Mesothelial cell of epicardium (in vitro differentiated cells): ENCODE data around the gene LATS2. TPM values are rescaled to one million over a fixed set of nuclear protein-coding genes. Genes with fewer than 3 reads are reported as not detected.
"Not testable (repeated sequence)": the region's sequence is repeated elsewhere in the genome, so short reads cannot be mapped to it uniquely, and the experiment has no call there.

Experiments used
- DNase-seq, 2 experiments: peaks; one replicate each; pipeline ENCODE4 v3.0.0; 2021; ENCODE audit warnings: low spot score in 2 of 2; ENCODE audit not compliant: unreplicated experiment in 2 of 2
- H3K27ac Mint-ChIP-seq: 2 replicates; pipeline ENCODE4 v1.8.0; 2021; ENCODE audit warnings: mixed read lengths
- H3K27me3 Mint-ChIP-seq: 2 replicates; pipeline ENCODE4 v1.8.0; 2021; ENCODE audit warnings: low read depth, mixed read lengths
- H3K36me3 Mint-ChIP-seq: 2 replicates; pipeline ENCODE4 v1.8.0; 2021; ENCODE audit warnings: mixed read lengths
- H3K4me1 Mint-ChIP-seq: 2 replicates; pipeline ENCODE4 v1.8.0; 2021; ENCODE audit warnings: mixed read lengths
- H3K4me3 Mint-ChIP-seq: 2 replicates; pipeline ENCODE4 v1.8.0; 2021; ENCODE audit warnings: mild to moderate bottlenecking, moderate library complexity, mixed read lengths
- H3K9me3 Mint-ChIP-seq: 2 replicates; pipeline ENCODE4 v1.8.0; 2021; ENCODE audit warnings: mixed read lengths
- total RNA-seq: library from RNA; stranded (reverse); gene quantifications from 3 replicates; pipeline ENCODE4 v1.2.1, GENCODE V29; 2021
- TF ChIP-seq, protein P1 (sequence below): fragments of 200-600 bp; sonication (generic); IDR thresholded peaks from one replicate; pipeline ENCODE4 v1.5.0; 2021; ENCODE audit warnings: antibody characterized with exemption; ENCODE audit not compliant: unreplicated experiment

The LATS2 gene
- total RNA-seq, 1 donor from 2014 or later: 30.2 TPM

DNA sequence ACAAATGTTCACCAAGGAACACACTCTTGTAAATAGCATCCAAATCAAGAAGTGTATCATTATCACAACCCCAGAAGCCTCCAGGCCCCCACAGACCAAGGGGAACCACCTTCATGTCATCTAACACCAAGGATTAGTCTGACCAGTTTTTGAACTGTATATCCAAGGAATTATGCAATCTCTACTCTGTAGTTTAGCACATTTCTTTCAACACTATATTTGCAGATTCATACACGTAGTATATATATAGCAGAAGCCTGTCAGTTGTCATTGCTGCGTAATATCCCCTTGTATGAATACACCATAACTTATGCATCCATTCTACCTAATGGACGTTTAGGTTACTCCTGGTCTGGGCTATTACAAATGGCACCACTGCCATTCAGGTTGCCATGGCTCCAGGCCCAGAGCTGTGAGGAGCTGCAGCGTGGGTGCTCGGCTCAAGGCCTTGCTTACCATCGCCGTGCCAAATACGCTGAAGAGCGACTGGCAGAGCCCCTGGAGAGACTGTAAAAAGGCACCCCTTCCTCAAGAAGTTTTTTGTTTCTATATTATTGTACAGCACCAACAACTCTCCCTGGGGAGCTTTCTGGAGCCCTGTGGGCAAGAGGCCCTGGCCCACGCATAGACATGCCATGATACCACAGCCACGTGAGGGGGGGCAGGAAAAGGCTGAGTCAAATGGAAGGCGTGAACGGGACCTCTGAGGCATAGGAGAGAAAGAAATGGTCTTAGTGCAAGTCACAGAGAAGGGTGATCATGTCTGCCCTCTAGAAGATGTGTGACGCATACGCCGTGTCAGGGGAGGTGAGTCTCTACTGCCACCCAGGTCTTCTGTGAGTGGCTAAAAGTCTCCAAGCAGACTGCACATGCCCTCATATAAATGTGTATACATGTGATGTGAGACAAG is 10.8 kb downstream of the LATS2 start:
- H3K27ac Mint-ChIP-seq: no peak overlapping the region
- H3K4me1 Mint-ChIP-seq: peaks cover 14% of the 10 kb centered on the region
- H3K36me3 Mint-ChIP-seq: peaks cover 3% of the 10 kb centered on the region
- DNase-seq: no peak
- TF ChIP-seq, protein P1, sequence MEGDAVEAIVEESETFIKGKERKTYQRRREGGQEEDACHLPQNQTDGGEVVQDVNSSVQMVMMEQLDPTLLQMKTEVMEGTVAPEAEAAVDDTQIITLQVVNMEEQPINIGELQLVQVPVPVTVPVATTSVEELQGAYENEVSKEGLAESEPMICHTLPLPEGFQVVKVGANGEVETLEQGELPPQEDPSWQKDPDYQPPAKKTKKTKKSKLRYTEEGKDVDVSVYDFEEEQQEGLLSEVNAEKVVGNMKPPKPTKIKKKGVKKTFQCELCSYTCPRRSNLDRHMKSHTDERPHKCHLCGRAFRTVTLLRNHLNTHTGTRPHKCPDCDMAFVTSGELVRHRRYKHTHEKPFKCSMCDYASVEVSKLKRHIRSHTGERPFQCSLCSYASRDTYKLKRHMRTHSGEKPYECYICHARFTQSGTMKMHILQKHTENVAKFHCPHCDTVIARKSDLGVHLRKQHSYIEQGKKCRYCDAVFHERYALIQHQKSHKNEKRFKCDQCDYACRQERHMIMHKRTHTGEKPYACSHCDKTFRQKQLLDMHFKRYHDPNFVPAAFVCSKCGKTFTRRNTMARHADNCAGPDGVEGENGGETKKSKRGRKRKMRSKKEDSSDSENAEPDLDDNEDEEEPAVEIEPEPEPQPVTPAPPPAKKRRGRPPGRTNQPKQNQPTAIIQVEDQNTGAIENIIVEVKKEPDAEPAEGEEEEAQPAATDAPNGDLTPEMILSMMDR: no peak
- no peaks in the 10 kb centered on the region for H3K27me3 Mint-ChIP-seq
- H3K4me3 Mint-ChIP-seq: no peak overlapping the region
- H3K9me3 Mint-ChIP-seq: no peaks in the 10 kb centered on the region

- not testable (repeated sequence) for H3K27me3 Mint-ChIP-seq, H3K4me1 Mint-ChIP-seq, H3K36me3 Mint-ChIP-seq, H3K9me3 Mint-ChIP-seq, H3K27ac Mint-ChIP-seq, DNase-seq, H3K4me3 Mint-ChIP-seq
Measured at GRCh38 chr13:21049731-21050130, 11.7 kb downstream of the LATS2 start.

- Mint-ChIP-seq H3K36me3 (peaks cover 11% of the 10 kb centered on the region), H3K9me3 (no peaks in the 10 kb centered on the region), H3K27me3 (no peaks in the 10 kb centered on the region), H3K4me3 (no peak overlapping the region), H3K4me1 (peaks cover 8% of the 10 kb centered on the region), H3K27ac (no peak overlapping the region)
- TF ChIP-seq, protein P1: no peak
- no peak for DNase-seq
Measured at GRCh38 chr13:21048901-21049698, 12.3 kb downstream of the LATS2 start.

DNA sequence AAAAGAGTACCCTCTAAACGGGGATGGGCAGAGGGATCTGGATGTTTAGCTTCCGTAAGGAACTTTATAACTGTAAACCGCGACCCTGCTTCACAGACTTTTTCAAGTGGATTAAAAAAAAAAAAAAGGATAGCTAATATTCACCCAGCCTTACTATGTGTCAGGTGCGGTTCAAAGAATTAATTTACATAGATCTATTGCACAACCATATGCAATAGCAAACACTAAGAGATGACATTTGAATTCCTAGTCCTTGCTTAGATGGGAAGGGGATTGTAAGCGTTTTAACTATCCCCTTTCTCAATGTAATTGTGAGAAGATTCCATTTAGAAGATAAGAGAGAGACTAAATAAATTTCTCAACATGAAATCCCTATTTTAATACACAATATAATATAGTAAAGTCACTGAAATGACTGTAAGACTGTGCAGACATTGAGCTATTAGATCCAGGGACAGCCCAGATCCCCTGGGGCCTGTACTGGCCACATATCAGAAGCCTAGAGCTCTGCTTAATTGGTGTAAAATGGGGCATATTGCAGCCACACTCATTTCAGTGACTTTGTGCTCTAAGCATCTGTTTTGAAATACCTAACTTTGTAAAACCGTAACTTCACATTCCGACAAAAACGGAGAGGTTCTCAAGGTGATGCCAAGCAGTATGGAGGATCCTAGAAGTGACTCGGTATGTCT is 13.6 kb downstream of the LATS2 start:
- Mint-ChIP-seq H3K36me3 (peaks cover 12% of the 10 kb centered on the region), H3K27me3 (no peaks in the 10 kb centered on the region), H3K9me3 (no peaks in the 10 kb centered on the region), H3K27ac (peak overlapping the region; percentile 13), H3K4me1 (peaks cover 17% of the 10 kb centered on the region), H3K4me3 (no peak overlapping the region)
- DNase-seq: no peak
- TF ChIP-seq, protein P1: no peak

DNA sequence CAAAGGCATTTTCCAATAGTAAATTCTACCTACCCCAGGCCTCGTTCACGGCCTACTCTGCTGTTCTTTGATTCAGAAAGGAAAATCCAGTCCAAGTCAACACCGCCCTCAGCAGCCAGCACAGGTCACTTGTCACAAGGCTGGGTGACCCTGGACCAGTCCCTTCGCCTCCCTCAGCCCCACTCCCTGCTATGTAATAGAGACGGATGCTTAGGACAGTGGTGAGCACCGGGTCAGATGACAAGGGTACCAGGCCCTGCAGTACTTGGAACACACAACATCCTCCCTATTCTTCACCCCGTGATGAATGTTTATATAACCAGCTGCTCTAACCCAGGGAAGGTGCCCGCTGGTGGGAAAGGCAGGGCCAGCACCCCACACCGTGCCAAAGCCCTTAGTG is 14.3 kb downstream of the LATS2 start:
- H3K4me3 Mint-ChIP-seq: no peak overlapping the region
- H3K4me1 Mint-ChIP-seq: peaks cover 17% of the 10 kb centered on the region
- no peaks in the 10 kb centered on the region for H3K27me3 Mint-ChIP-seq
- TF ChIP-seq, protein P1: no peak
- H3K36me3 Mint-ChIP-seq: peaks cover 12% of the 10 kb centered on the region
- no peaks in the 10 kb centered on the region for H3K9me3 Mint-ChIP-seq
- H3K27ac Mint-ChIP-seq: no peak overlapping the region
- no peak for DNase-seq
